GM20000 (cell line): Measurements from ENCODE around the gene GLMP.

Experiments
- DNase-seq: peaks from one replicate; pipeline ENCODE4 v3.0.0; 2012; ENCODE audit warnings: low spot score
- TF ChIP-seq, protein P1 (sequence below): IDR thresholded peaks from 2 replicates; pipeline ENCODE4 v1.5.1; 2012; ENCODE audit warnings: mild to moderate bottlenecking, control low read depth; ENCODE audit errors: extremely low read depth, missing control alignments

The GLMP gene

DNA sequence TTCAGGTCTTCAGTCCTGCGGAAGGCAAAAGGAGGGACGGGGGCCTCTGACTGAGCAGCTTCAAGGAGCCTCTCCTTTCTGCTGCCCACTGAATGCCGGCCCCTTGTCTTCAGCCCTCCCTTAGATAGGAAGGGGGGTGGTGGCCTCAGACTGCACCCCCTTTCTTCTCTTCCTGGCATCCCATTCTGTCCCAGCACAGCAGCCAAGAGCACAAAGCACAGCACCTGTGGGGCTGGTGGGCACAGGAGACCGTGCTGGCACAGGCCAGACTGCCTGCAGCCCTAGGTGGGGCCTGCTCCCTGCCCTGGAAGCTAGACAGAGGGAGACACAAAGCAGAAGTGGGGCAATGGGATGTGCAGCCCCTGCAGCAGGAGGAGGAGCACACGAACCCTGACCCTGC, 45.9 kb downstream of the GLMP start:
- no peak for DNase-seq
- TF ChIP-seq, protein P1, sequence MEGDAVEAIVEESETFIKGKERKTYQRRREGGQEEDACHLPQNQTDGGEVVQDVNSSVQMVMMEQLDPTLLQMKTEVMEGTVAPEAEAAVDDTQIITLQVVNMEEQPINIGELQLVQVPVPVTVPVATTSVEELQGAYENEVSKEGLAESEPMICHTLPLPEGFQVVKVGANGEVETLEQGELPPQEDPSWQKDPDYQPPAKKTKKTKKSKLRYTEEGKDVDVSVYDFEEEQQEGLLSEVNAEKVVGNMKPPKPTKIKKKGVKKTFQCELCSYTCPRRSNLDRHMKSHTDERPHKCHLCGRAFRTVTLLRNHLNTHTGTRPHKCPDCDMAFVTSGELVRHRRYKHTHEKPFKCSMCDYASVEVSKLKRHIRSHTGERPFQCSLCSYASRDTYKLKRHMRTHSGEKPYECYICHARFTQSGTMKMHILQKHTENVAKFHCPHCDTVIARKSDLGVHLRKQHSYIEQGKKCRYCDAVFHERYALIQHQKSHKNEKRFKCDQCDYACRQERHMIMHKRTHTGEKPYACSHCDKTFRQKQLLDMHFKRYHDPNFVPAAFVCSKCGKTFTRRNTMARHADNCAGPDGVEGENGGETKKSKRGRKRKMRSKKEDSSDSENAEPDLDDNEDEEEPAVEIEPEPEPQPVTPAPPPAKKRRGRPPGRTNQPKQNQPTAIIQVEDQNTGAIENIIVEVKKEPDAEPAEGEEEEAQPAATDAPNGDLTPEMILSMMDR, result no peak

DNA sequence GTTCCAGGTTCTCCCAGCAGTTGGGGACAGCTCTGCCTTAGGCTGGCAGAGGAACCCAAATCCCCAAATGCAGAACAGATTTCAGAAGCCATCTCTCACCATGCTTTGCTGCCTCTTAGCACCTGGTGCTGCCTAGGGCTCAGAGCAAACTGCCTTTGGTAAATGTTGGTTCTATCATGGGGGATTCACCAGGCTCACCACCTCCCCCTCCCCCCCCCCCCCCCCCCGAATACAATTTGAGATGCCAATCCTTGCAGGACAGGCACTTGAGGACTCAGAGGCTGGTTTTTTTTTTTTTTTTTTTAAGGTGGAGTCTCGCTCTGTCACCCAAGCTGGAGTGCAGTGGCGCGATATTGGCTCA, 47.2 kb downstream of the GLMP start:
- TF ChIP-seq, protein P1, result no peak
- no peak for DNase-seq

DNA sequence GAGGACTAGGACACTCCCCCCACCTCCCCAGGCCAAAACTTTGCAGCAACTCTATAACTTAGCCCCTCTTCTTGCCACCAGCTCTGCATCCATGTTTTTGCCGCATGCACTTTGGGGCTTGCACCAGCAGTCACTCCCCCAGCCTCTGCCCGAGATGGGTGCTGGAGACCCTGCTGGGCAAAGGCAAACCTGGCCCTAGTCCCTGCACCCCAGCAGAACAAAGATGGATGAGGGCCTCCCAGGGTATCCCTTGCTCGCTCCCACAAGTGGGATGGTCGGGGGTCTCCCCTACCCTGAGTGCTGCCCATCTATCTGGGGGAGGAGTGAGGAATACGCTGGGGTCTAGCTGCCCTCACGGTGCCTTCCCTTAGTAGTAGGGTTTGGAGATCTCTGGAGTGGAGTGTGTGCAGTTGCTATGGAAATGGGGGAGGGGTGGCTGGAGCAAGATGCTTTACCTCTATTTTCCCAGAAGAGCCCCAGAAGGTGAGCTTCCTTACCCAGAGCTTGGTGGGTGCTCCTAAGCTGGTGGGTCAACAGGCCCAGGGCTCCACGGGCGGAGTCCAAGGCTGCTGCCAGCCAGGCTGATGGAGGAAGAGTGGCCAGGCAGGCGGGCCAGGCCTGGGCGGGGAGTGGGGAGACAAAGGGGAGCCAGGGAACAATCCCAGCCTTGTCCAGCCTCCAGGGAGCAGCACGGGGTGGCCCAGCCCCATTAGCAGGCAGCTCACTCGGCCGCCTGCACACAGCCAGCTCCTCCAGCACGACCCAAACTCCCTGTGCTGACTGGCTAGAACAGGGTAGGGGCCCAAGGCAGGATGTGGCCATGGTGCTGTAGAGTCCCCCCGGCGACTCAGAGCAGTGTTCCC, 47.8 kb downstream of the GLMP start, which contains the start of gene PAQR6:
Gene PAQR6 (minus strand): TSS at position 597 of the 863 bp plus-strand sequence. CDS start 1,325 bp downstream, outside the sequence.
- TF ChIP-seq, protein P1, result no peak
- no peak for DNase-seq

DNA sequence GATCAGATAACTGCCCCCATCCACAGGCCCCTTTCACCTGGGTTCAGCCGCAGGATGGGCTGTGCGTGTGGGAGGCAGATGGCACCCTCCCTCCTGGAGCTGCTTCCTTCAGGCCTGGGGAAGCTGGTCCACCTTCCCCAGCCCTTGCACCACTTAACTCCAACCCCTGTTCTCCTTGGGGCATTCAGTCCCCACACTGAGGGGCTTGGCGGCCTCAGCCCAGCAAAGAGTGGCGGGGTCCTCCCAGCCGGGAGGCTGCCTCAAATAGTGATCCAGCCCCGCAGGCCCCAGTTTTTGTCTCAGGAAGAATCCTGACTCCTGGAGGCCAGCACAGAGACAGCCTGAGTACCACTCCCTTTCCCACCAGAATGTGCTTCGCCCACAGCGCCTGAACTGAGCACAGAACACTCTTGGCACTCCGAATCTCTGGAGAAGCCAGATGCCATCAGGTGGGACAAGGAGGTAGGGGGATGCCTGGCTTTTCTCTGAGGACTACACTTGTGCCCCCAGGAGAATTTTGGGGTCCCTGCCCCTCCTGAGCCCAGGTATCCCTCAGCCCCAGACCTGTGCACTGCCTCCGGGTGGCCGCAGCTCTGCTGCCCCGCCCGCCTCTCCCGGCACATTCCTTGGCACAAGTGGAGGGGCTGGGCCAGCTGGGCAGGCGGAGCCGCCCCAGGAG, 48.6 kb downstream of the GLMP start:
- DNase-seq, result no peak
- TF ChIP-seq, protein P1, result no peak

DNA sequence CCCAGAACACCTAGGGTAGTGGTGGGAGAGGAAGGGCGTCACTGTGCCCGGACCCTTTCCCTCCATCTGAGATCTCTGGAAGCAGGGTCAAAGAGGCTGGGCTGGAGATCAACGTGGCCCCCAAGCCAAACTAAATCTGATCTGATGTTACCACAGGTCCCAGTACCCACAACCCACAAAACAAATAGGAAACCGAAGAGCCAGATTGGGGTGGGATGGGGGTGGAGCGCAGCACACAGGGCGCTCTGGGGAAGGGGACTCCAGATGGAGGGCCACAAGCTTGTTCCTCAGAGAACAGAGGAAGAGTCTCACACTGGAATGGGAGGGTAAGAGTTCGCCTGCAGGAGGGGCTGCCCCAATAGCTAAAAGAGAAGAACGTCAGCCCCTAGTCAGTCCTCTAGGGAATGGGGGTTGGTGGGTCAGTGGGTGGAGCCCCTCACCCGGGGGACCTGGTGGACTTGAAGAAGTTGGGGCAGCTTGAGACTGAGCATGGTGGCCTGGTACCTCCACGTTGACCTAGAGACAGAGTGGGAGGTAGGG, 49.2 kb downstream of the GLMP start:
- DNase-seq, result peak; percentile 45
- TF ChIP-seq, protein P1, result no peak

DNA sequence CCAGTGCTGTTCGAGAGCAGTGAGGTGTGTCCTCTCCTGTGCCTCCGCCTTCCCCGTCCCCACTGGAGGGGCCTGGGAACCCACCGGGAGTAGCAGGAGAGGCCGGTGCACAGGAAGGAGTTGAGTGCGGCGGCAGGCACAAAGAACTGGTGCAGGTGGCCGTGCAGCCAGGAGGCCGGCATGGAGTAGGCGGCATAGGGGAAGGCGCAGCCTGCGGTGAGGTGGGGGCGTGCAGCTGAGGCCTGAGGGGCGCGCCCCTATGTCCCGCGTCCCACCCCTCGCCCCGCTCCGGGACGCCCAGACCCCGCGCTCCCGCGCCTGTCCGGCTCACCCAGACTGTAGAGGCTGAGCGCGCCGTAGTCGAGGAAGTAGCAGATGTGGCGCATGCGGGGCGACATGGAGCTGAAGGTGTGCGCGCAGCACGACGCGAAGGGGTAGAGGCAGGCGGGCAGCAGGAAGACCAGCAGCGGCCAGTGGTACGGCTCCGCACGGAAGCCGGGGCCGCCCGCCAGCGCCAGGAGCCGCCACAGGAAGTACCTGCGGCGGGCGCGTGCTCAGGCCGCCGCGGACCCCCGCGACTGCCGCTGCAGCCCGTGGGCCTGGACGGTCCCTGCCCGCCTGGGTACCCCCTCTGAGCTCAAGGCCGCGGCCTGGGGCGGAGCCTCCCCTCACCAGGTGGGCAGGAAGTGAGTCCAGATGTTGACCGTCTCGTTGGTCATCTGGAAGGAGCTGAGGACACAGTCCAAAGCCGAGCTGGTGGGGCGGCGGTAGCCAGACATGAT, 49.8 kb downstream of the GLMP start:
- TF ChIP-seq, protein P1, result no peak
- DNase-seq, result peak; percentile 80
